A673 (cell line): Measurements from ENCODE around the gene STK38L. TPM values are rescaled to one million over a fixed set of nuclear protein-coding genes. Genes with fewer than 3 reads are reported as not detected.

ENCODE experiments used
- BruUV-seq: library from RNA; stranded (reverse); fragments of 400-500 nt; replicated peaks from 2 replicates; lab custom pipeline; 2021; lab: Mats Ljungman, UMichigan
- CTCF ChIA-PET: fragments of 300-600 bp; sonication (Branson Sonifier 250); formaldehyde crosslinking; loops from one replicate; lab custom pipeline; 2022; ENCODE audit warnings: antibody characterized with exemption; lab: Charles Lee
- POLR2A ChIA-PET: fragments of 300-600 bp; sonication (Branson Sonifier 250); formaldehyde crosslinking; loops from one replicate; lab custom pipeline; 2022; ENCODE audit warnings: antibody characterized with exemption; ENCODE audit not compliant: low non-redundant PET; lab: Charles Lee
- DNase-seq: peaks from one replicate; pipeline ENCODE4 v3.0.0-alpha.2; 2015; ENCODE audit warnings: low spot score
- H3K27ac ChIP-seq: fragments of 200-600 bp; sonication (generic); 2 replicates; pipeline ENCODE4 v1.5.1; 2016; ENCODE audit warnings: mixed run types, low read depth, mild to moderate bottlenecking, mixed read lengths, antibody characterized with exemption, low read length; ENCODE audit not compliant: poor library complexity, severe bottlenecking
- H3K27me3 ChIP-seq: fragments of 200-600 bp; sonication (generic); replicated peaks from 2 replicates; pipeline ENCODE4 v1.6.1; 2017; ENCODE audit warnings: mixed run types, low read depth, mild to moderate bottlenecking, mixed read lengths, antibody characterized with exemption, low read length; ENCODE audit not compliant: insufficient read depth, poor library complexity
- H3K36me3 ChIP-seq: fragments of 200-600 bp; sonication (generic); 2 replicates; pipeline ENCODE4 v1.6.1; 2016; ENCODE audit warnings: mixed run types, mild to moderate bottlenecking, mixed read lengths, antibody characterized with exemption, low read length; ENCODE audit not compliant: insufficient read depth, poor library complexity, severe bottlenecking
- H3K4me1 ChIP-seq: fragments of 200-600 bp; sonication (generic); 2 replicates; pipeline ENCODE4 v1.6.1; 2017; ENCODE audit warnings: mixed run types, mild to moderate bottlenecking, mixed read lengths, antibody characterized with exemption, low read length; ENCODE audit not compliant: insufficient read depth, poor library complexity, severe bottlenecking
- H3K4me3 ChIP-seq: fragments of 200-600 bp; sonication (generic); 2 replicates; pipeline ENCODE4 v1.5.1; 2016; ENCODE audit warnings: low read depth, mixed run types, mild to moderate bottlenecking, mixed read lengths, low read length; ENCODE audit not compliant: poor library complexity, severe bottlenecking
- H3K9me3 ChIP-seq: fragments of 200-600 bp; sonication (generic); 2 replicates; pipeline ENCODE4 v1.6.1; 2016; ENCODE audit warnings: mixed run types, low read depth, mild to moderate bottlenecking, mixed read lengths, antibody characterized with exemption, low read length; ENCODE audit not compliant: poor library complexity, severe bottlenecking
- CTCF ChIP-seq: fragments of 300-800, 200-600 bp; sonication (generic); conservative IDR thresholded peaks from 2 replicates; pipeline ENCODE4 v1.5.1; 2017; ENCODE audit warnings: low read depth, mild to moderate bottlenecking, antibody characterized with exemption, low read length, moderate library complexity, mixed read lengths
- EZH2 ChIP-seq: fragments of 200-600 bp; sonication (generic); IDR thresholded peaks from 2 replicates; pipeline ENCODE4 v1.6.1; 2017; ENCODE audit warnings: borderline replicate concordance, low read depth, mild to moderate bottlenecking, mixed read lengths, antibody characterized with exemption, low read length; ENCODE audit not compliant: poor library complexity, severe bottlenecking
- intact Hi-C: fragments of 100-400 bp; cut with micrococcal nuclease; formaldehyde crosslinking; loops from one replicate; pipeline ENCODE4 v1.10.0; 2022; ENCODE audit not compliant: unreplicated experiment
- total RNA-seq: library from RNA; stranded (reverse); gene quantifications from 2 replicates; pipeline ENCODE4 v1.2.3, GENCODE V29; 2021

Gene STK38L
- total RNA-seq, 1 experiment from 2014 or later: 21.0 TPM

GRCh38 chr12:27213830-27214787, 30.0 kb upstream of the STK38L start:
- CTCF ChIA-PET: no interaction called here
- POLR2A ChIA-PET: no interaction called here
- Histone ChIP-seq H3K4me1 (no peaks in the 10 kb centered on the region), H3K9me3 (no peaks in the 10 kb centered on the region), H3K4me3 (no peak overlapping the region), H3K27me3 (no peaks in the 10 kb centered on the region), H3K27ac (no peak overlapping the region), H3K36me3 (no peaks in the 10 kb centered on the region)
- TF ChIP-seq EZH2: no peak
- TF ChIP-seq CTCF: no peak
- intact Hi-C loops: no loop called here
- no peak for DNase-seq
- BruUV-seq: no TSS peak

- intact Hi-C loops: no loop called here
- no peaks in the 10 kb centered on the region for H3K4me1 ChIP-seq
- H3K27me3 ChIP-seq: no peaks in the 10 kb centered on the region
- BruUV-seq: no TSS peak
- ChIA-PET CTCF (no interaction called here), POLR2A (no interaction called here)
- no peak for DNase-seq
- no peak overlapping the region for H3K27ac ChIP-seq
- no peak overlapping the region for H3K4me3 ChIP-seq
- TF ChIP-seq EZH2 (no peak), CTCF (no peak)
- no peaks in the 10 kb centered on the region for H3K36me3 ChIP-seq
- H3K9me3 ChIP-seq: no peaks in the 10 kb centered on the region
Measured at GRCh38 chr12:27217590-27217989, 26.5 kb upstream of the STK38L start.

GRCh38 chr12:27219693-27220054, 24.4 kb upstream of the STK38L start:
- CTCF ChIA-PET: no interaction called here
- Histone ChIP-seq H3K4me3 (no peak overlapping the region), H3K9me3 (no peaks in the 10 kb centered on the region), H3K4me1 (no peaks in the 10 kb centered on the region), H3K27me3 (no peaks in the 10 kb centered on the region), H3K36me3 (no peaks in the 10 kb centered on the region), H3K27ac (no peak overlapping the region)
- BruUV-seq: no TSS peak
- DNase-seq: no peak
- POLR2A ChIA-PET: no interaction called here
- intact Hi-C loops: no loop called here
- no peak for TF ChIP-seq EZH2
- no peak for TF ChIP-seq CTCF
